Neutrophil (primary cell): ENCODE data around the gene MRPS17.

Experiments
- H3K27ac ChIP-seq: fragments of 200-600 bp; sonication (generic); 2 replicates; pipeline ENCODE4 v1.5.1; 2016; ENCODE audit warnings: mild to moderate bottlenecking, moderate library complexity
- H3K27me3 ChIP-seq: fragments of 200-600 bp; sonication (generic); 2 replicates; pipeline ENCODE4 v1.6.0; 2016; ENCODE audit warnings: mild to moderate bottlenecking
- H3K36me3 ChIP-seq: fragments of 200-600 bp; sonication (generic); 2 replicates; pipeline ENCODE4 v1.5.1; 2017
- H3K4me1 ChIP-seq, 2 experiments: fragments of 200-600 bp in 1 of 2; sonication (generic) in 1 of 2; 1 replicate in 1 of 2; 2 replicates in 1 of 2; pipeline versions ENCODE4 v1.5.1 to v1.6.1; 2013 to 2016; ENCODE audit warnings: low read depth in 1 of 2, low read length in 1 of 2, mild to moderate bottlenecking in 1 of 2, moderate library complexity in 1 of 2; ENCODE audit not compliant: control insufficient read depth in 1 of 2, insufficient read depth in 1 of 2
- H3K4me3 ChIP-seq, 2 experiments: fragments of 200-600 bp in 1 of 2; sonication (generic) in 1 of 2; 1 replicate in 1 of 2; 2 replicates in 1 of 2; pipeline ENCODE4 v1.5.1; 2013 to 2016; ENCODE audit warnings: low read depth in 1 of 2, low read length in 1 of 2, mild to moderate bottlenecking in 1 of 2, moderate library complexity in 1 of 2
- H3K9me3 ChIP-seq: fragments of 200-600 bp; sonication (generic); 2 replicates; pipeline ENCODE4 v1.5.1; 2016
- TF ChIP-seq, protein P1 (sequence below): fragments of 200-600 bp; sonication (generic); IDR thresholded peaks from 2 replicates; pipeline ENCODE4 v1.5.1; 2016; ENCODE audit warnings: antibody characterized with exemption

The MRPS17 gene

DNA sequence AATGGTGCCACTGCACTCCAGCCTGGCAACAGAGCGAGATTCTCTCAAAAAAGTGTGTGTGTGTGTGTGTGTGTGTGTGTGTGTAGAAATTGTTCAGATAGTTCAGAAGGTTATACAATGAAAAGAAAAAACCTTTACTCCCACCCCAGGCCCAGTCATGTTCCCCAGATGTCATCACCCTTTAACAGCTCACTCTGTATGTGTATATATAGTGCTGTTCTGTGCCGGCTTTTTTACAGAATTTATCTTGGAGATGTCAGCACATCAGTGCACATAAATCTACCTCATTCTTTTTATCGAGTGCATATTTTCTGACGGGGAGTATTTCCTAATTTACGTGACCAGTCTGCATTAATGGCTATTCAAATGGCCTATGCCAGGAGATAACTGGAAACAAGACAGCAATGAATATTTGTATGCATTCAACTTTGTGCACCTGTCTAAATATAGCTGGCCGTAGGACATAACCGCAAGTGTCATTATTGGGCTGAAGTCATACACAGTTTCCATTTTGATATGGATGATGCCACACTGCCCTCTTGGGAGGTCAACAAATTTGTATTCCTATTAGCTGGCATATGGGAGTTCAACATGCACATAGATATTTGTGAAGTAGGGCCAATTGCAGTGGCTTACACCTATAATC lies 24.4 kb downstream of the MRPS17 start:
- Histone ChIP-seq H3K9me3 (no peaks in the 10 kb centered on the region), H3K27me3 (no peaks in the 10 kb centered on the region), H3K4me1 (no peaks in the 10 kb centered on the region), H3K27ac (no peak overlapping the region), H3K36me3 (peaks cover 32% of the 10 kb centered on the region), H3K4me3 (no peak overlapping the region)
- TF ChIP-seq, protein P1, sequence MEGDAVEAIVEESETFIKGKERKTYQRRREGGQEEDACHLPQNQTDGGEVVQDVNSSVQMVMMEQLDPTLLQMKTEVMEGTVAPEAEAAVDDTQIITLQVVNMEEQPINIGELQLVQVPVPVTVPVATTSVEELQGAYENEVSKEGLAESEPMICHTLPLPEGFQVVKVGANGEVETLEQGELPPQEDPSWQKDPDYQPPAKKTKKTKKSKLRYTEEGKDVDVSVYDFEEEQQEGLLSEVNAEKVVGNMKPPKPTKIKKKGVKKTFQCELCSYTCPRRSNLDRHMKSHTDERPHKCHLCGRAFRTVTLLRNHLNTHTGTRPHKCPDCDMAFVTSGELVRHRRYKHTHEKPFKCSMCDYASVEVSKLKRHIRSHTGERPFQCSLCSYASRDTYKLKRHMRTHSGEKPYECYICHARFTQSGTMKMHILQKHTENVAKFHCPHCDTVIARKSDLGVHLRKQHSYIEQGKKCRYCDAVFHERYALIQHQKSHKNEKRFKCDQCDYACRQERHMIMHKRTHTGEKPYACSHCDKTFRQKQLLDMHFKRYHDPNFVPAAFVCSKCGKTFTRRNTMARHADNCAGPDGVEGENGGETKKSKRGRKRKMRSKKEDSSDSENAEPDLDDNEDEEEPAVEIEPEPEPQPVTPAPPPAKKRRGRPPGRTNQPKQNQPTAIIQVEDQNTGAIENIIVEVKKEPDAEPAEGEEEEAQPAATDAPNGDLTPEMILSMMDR: no peak

DNA sequence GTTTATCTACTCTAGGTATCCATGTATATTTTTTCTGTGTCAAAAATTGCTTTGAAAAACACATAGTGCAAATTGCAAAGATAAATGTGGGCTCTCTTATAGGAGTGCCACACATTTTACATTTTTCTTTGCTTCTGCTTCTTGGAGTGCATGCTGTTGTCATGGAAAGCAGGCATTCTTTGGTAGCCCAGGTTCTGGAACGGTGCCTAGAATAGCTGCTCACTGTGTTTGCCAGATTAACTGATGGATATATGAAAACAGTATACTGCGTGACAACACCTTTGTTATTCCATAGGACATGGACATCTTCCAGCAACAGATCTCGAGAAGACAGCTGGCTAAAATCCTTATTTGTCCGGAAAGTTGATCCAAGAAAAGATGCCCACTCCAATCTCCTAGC lies 26.2 kb downstream of the MRPS17 start:
- Histone ChIP-seq H3K36me3 (peaks cover 49% of the 10 kb centered on the region), H3K27me3 (no peaks in the 10 kb centered on the region), H3K9me3 (no peaks in the 10 kb centered on the region), H3K4me1 (no peaks in the 10 kb centered on the region), H3K4me3 (no peak overlapping the region), H3K27ac (no peak overlapping the region)
- TF ChIP-seq, protein P1: no peak

DNA sequence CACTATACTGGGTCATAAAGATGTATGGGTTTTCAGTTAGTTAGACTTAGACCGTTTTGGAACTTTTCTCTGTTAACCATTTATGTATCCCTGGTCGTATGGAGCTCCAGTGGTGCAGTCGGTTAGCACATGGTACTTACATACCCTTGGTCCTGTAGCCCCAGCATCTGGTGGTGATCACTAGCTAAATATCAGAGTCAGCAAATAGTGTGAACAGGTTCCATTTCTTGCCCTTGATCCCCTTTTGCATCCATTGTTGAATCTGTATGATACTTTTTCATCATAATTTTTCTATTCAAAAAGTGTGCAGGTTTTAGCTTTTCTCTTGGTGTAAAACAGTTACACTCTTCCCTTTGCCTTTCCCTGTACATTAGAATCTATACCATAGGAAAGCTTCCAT lies 28.6 kb downstream of the MRPS17 start:
- H3K9me3 ChIP-seq: no peaks in the 10 kb centered on the region
- H3K4me3 ChIP-seq: no peak overlapping the region
- no peak overlapping the region for H3K27ac ChIP-seq
- H3K27me3 ChIP-seq: no peaks in the 10 kb centered on the region
- TF ChIP-seq, protein P1: no peak
- H3K4me1 ChIP-seq: no peaks in the 10 kb centered on the region
- peaks cover 73% of the 10 kb centered on the region for H3K36me3 ChIP-seq

DNA sequence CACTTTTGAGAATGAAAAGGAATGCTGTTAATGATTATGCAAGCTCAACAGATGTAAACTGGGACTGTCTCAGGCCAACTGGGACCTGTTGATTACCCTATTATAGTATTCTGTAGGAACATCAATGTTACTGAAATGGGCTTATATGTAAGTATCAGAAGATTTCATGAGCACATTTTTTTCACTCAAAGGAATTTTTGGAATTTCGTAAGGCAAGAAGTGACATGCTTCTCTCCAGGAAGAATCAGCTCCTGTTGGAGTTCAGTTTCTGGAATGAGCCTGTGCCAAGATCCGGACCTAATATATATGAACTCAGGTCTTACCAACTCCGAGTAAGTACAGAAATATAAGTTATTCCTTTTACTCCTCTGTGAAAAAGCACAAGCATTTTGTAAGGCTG lies 31.9 kb downstream of the MRPS17 start:
- TF ChIP-seq, protein P1: no peak
- peaks cover 83% of the 10 kb centered on the region for H3K36me3 ChIP-seq

DNA sequence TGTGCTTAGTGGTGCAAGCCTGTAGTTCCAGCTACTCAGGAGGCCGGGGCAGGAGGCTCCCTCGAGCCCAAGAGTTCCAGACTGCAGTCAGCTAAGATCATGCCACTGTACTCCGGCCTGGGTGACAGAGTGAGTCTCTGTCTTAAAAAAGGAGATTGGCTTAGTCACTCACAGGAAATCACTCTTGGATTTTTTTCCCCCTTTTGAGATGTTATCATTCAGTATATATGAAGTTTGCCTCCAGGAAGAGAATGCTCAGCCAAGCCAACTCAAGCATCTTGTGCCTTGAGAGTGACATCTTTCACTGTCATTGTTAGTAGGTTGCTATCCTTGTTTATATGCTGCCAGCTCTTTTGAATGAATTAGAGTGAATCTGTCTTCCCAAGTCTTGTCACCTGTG lies 40.7 kb downstream of the MRPS17 start:
- TF ChIP-seq, protein P1: no peak
- no peaks in the 10 kb centered on the region for H3K27me3 ChIP-seq
- H3K27ac ChIP-seq: no peak overlapping the region
- H3K9me3 ChIP-seq: no peaks in the 10 kb centered on the region
- H3K4me3 ChIP-seq: no peak overlapping the region
- H3K36me3 ChIP-seq: peaks cover 68% of the 10 kb centered on the region
- no peaks in the 10 kb centered on the region for H3K4me1 ChIP-seq

More for the DNA sequence above, 31.9 kb downstream of the MRPS17 start:
- Histone ChIP-seq H3K27ac (no peak overlapping the region), H3K9me3 (no peaks in the 10 kb centered on the region), H3K27me3 (no peaks in the 10 kb centered on the region), H3K4me3 (no peak overlapping the region), H3K4me1 (no peaks in the 10 kb centered on the region)
